ENCODE results near the gene DZANK1.

GRCh38 chr20:18465536-18466200, 1.2 kb downstream of the DZANK1 start:
- no peak for TF ChIP-seq EZH2 (IDR thresholded peaks at IDR 0.05; ENCODE audit: insufficient read depth, poor library complexity, severe bottlenecking)
- no peak for TF ChIP-seq EZH2phosphoT487 (IDR thresholded peaks at IDR 0.05; ENCODE audit: insufficient read depth, low read depth)
